Measurements from ENCODE around the gene FRMD4A.

- TF ChIP-seq, protein P1, sequence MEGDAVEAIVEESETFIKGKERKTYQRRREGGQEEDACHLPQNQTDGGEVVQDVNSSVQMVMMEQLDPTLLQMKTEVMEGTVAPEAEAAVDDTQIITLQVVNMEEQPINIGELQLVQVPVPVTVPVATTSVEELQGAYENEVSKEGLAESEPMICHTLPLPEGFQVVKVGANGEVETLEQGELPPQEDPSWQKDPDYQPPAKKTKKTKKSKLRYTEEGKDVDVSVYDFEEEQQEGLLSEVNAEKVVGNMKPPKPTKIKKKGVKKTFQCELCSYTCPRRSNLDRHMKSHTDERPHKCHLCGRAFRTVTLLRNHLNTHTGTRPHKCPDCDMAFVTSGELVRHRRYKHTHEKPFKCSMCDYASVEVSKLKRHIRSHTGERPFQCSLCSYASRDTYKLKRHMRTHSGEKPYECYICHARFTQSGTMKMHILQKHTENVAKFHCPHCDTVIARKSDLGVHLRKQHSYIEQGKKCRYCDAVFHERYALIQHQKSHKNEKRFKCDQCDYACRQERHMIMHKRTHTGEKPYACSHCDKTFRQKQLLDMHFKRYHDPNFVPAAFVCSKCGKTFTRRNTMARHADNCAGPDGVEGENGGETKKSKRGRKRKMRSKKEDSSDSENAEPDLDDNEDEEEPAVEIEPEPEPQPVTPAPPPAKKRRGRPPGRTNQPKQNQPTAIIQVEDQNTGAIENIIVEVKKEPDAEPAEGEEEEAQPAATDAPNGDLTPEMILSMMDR (IDR thresholded peaks at IDR 0.05; ENCODE audit: borderline replicate concordance, extremely low read depth, low read length, poor library complexity, severe bottlenecking) = no peak
- TF ChIP-seq EZH2 (IDR thresholded peaks at IDR 0.05; ENCODE audit: borderline replicate concordance, low read depth, low read length, severe bottlenecking) = no peak
Observed at GRCh38 chr10:13795653-13796555, 534.8 kb downstream of the FRMD4A start.
